Glomerular visceral epithelial cell (primary cell): Measurements from ENCODE around the gene PPFIA2.
"Not testable (repeated sequence)": the region's sequence is repeated elsewhere in the genome, so short reads cannot be mapped to it uniquely, and the experiment has no call there.

Experiments used
- DNase-seq: peaks from one replicate; pipeline ENCODE4 v3.0.0-alpha.2; 2016; ENCODE audit errors: extremely low spot score

Gene PPFIA2

GRCh38 chr12:81668475-81668874, 90.7 kb downstream of the PPFIA2 start:
- DNase-seq: peak; percentile 84

DNA sequence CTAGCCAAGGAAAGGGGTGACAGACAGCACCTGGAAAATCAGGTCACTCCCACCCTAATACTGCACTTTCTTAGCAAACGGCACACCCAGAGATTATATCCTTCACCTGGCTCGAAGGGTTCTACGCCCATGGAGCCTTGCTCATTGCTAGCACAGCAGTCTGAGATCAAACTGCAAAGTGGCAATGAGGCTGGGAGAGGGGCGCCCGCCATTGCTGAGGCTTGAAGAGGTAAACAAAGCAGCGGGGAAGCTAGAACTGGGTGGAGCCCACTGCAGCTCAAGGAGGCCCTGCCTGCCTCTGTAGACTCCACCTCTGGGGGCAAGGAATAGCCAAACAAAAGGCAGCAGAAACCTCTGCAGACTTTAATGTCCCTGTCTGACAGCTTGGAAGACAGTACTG, 99.8 kb downstream of the PPFIA2 start:
- DNase-seq: not testable (repeated sequence)

GRCh38 chr12:81644503-81644902, 114.6 kb downstream of the PPFIA2 start:
- peak; percentile 48 for DNase-seq

DNA sequence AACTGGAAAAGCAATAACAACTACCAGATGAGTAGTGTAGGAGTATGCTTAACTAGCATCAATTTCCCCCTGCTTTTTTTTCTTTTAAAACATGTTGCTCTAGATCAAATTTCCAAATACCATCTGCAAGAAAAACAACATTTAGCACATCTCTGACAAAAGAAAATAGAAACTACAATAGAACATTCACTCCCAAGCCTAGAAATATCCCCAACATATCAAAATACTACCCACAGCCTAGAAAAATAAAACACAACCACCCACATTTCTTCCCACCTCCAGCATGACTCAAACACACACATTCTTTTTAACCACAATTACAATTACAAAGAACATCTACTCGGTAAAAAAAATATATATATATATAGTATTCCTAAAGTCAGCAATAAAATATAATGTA, 120.0 kb downstream of the PPFIA2 start:
- DNase-seq: peak; percentile 15

DNA sequence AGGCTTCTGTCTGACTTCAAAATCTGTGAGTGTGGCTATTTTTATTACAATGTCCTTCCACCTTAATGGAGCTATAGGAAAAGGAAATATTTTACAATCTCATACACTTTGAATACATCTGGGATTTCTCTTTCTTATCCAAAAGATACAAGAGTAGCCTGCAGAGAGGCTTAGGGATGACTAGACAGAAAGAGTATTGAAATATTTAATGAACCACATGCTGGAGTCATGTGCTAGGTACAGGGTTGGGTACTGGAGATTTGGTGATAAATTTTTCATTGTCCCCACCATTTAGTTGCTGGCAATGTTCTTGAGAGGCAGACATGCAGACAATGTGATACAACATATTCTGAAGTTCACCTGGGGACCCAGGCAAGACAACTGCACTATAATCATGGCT, 126.0 kb downstream of the PPFIA2 start:
- DNase-seq: no peak

GRCh38 chr12:81627336-81628189, 131.6 kb downstream of the PPFIA2 start:
- peak; percentile 47 for DNase-seq

- DNase-seq: no peak
These were observed 132.7 kb downstream of the PPFIA2 start for GRCh38 chr12:81626406-81626805.

- no peak for DNase-seq
These were observed 141.2 kb downstream of the PPFIA2 start for GRCh38 chr12:81617915-81618314.

GRCh38 chr12:81615026-81615588, 144.0 kb downstream of the PPFIA2 start:
- no peak for DNase-seq

DNA sequence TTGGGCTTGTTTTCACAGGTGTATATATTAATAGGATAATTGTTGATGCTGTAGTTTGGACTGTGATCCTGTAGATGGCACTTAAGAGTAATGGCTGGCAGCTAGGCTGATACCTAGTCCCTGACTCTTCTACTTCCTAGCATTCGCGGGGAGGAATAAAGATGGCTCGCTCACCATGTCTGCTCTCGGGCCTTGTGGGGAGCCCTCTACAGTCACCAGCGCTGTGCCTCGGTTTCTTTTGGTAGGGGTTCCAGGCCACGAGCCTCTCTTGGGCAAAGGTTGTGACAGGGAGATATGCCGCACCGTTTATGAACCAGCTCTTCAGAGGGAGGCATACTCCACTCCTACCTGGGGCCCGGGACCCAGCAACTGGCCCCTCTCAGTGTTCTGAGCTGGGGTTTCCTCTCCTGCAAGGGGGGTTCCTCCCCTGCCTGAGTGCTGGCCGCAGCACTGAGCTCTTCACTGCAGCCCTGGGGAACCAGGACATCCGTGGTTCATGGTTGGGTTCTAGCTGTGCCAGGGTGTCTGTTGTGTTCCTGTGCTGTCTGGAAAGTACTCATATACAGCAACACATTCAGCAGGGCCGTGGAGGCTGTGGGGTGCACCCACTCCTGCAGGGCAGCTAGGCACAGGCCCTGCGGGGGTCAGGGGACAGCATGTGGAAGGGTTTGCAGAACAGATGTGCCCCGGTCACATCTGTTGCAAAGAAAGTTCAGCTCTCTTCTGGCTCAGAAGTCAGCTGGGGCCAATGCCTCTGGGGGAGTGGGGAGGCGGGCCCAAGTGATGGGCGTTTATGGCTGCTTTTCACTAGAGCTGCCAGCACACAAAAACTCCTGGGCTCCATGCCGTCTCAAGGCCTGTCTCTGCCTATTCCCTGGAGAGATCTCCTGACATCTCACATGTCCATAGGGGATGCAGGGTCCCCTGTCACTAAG, 147.9 kb downstream of the PPFIA2 start:
- peak; percentile 5 for DNase-seq

DNA sequence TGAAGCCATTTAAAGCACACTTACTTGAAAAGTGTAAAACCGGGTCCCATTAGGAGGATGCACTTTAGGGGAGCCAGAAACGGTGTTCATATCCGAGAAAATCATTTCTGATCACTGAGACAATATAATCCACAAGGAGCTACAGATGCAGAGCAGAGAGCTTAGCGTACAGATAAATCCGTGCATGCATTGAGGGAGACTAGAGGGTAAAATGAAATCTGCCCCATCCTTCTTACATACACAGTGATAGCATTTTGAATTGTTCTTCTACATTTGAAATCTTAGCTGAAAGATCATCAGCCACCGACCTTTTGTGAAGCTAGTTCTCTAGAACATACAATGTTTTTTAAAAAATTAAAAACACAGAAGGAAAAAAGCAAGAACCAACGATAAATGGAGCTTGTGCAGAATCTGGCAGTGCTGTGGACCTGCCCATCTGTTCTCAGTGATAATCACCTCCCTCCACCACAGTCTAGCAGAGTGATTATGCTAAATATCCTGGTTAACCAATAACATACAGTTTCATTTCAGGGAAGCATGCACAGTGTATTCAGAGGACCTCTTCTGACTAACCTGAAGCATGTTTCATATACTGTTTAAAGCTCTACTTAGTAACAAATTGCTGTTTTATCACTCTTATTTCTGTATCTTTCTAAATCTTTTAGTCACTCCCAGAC, 161.1 kb downstream of the PPFIA2 start:
- DNase-seq: peak; percentile 28

DNA sequence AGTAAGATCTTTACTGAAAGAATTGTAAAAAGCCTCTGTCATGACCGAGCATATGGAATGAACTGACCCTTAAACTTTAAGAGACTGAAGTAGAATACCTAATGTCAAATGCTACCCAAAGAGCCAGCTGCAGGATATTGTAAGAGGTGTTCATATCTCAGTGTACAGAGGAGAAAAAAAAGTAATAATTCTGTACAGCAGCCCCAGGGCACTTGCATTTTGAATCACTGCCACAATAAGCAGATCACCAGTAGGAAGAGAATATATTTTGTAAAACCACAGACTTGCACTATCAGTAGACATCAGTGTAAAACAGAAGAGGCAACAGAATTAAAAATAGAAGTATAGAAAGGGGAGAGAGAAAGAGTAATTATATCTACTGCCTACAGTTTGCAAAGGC, 162.6 kb downstream of the PPFIA2 start:
- DNase-seq: no peak

DNA sequence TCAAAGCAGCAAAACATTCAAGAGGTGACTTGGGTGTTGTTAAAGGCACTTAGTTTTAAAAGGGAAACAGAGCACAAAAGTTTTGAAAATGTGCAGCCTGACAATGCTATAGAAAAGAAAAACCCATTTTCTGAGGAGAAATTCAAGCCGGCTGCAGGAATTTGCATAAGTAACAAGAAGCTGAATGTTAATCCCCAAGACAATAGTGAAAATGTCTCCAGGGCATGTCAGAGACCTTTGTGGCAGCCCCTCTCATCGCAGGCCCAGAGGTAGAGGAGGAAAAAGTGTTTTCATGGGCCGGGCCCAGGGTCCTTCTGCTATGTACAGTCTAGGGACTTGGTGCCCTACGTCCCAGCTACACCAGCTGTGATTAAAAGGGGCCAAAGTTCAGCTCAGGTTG, 167.9 kb downstream of the PPFIA2 start:
- no peak for DNase-seq

GRCh38 chr12:81590703-81591102, 168.4 kb downstream of the PPFIA2 start:
- DNase-seq: not testable (repeated sequence)

DNA sequence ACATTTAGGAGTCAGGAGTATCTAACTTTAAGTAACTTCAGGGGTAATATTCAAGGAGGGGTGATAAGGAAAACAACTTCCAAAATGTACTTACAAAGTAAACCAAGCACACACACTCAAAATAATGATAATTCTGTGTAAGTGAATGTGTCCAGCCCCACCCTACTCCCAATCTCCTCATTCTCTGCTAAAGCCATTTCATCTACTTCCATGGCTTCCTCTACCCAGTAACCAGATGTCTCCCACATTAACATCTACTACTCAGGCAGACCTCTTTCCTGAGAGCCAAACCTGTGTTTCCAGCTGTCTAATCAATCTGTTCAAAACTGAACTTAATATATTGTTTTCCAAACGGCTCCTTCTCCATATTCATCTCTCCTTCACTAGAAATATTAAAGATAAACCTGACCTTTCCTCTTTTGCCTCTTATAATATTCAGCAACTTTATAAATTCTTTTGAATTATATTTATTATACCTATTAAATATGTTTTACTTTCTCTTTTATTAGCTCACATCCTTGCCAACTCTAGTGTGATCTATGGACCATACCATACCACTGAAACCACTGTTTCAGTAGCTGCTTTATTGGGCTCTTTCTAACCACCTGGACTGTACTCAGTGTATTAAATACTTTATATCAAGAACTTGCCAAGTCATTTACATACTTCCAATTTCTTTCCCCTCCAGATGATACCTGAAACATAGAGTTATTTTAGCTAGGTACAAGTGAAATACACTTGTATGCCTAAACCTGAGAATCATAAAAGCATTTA, 170.7 kb downstream of the PPFIA2 start:
- DNase-seq: no peak

DNA sequence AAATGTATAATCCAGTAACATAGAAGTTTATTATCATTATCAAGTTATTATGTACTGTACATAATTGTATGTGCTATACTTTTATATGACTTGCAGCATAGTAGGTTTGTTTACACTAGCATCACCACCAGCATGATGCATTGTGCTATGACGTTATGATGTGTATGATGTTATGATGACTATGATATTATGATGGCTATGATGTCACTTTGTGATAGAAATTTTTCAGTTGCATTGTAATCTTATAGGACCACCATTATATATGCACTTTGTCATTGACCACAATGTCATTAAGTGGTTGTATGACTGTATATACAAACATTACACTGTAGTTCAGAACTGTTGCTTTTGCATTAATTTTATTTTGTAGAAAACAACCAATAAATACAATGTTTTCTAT, 173.4 kb downstream of the PPFIA2 start:
- no peak for DNase-seq

DNA sequence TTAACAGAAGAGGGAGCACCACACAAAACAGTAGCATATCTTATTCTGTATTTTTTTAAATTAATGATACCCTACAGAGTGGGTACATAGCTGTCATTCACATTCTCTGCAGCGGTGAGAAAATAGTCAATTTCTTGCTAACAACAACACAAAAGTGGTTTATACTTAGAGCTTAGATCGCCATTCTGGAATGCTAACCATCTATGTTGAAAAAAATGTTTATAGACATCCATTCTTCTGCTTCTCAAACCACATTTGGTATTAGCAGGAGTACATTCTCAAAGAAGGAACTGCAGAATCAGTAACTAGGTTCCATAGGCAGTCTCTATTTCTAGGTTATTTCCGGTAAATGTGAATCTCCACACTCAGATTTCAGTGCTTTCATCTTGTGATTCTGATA, 185.9 kb downstream of the PPFIA2 start:
- DNase-seq: no peak

DNA sequence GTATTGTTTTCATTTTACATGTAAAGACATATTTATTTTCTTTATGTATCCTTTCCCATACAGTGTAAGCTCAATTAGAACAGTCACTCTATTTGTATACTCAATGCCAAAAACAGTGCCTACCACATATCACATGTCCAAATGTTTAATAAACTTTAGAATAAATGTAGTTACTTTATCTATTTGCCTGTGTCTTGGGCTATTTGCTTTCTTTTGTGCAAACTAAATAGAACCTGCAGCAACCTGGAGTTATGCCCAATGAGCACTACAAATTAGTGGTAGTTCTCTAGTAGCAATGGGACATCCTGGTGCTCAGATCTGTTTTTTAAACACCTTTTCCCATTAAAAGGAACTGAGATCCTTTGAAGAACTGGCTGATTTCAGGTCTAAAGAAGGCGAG, 186.7 kb downstream of the PPFIA2 start:
- DNase-seq: no peak

- DNase-seq: no peak
These were observed 188.9 kb downstream of the PPFIA2 start for GRCh38 chr12:81570234-81570633.

- DNase-seq: no peak
These were observed 194.9 kb downstream of the PPFIA2 start for GRCh38 chr12:81564237-81564636.

DNA sequence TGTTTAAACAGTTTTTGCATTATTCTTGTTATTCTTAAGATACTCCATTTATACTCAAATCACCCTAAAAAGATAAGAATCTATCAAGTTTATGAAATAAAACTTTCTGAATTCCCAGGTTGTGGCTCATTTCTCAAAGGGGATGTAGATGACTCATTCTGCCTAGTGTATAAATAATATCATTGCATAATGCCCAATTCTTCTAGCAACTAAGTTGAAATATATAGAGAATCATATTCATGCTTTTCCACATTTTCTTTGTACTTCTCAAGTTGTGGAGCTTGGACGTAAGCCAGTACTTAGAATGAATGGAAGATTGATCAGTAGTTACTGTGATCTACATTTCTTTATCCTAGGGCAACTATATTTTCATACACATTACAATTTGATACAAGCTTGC, 201.1 kb downstream of the PPFIA2 start:
- DNase-seq: no peak
